ENCODE data around the gene ZER1.
A peak's percentile ranks its signal among the peaks of the same experiment; 100 is the strongest.

ZER1 gene

DNA sequence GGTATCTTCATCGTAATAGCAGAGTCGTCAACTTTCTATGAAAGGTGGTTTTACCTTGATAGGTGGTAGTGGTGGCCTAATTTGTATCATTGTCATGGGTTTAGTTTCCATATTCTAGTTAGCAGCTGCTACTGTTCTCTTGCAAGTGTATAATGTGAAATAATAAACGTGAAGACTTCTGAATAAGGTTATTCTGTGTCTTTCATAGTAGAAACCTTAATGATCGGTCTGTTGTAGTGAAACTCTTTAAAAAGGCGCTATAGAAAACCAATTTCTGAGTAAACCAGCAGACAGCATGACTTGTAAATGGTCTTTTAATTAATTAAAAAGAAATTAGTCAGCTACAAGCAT, 81.1 kb downstream of the ZER1 start:
- DNase-seq (ENCODE audit: low spot score), result no peak

DNA sequence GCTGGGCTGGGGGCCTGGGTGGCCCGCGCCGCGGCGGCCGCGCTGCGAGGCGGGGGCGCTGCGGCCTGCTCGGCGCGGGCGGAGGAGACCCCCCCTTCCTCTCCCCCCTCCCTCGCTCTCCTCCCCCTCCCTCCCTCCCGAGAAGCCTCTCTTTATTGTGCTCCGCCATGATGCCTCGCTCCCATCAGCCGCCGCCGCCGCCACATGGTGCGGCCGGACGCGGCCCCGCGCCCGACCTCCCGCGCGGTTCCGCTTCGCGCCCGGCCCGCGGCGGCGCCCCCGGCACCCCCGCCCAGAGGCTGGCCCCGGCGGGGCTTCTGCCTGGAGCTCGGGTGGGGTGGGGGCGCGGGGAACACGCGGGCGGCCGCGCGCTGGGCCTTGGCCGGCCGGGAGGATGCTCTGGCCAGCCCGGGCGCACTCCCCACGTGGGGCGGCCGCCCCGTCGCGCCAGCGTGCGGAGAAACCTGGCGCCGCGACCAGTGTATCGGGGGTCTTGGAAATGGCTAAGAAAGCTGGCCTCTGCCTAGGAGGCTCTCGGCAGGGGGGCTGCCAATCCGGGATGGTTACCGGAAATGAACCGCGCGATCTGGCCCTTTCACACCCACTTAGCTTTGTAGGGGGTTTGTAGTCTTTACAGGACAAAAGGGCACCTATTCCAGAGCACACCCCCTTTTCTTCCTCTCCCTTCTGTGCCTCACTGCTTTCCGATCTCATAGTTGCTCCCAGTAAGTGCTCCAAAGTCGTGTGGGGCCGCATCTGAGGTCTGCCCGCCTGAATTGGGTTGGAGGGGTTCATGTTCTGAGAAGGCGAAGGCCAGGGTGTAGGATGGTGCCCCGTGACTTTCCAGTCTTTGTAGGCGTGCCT, 81.7 kb downstream of the ZER1 start:
- peak; percentile 74 for DNase-seq (ENCODE audit: low spot score)

DNA sequence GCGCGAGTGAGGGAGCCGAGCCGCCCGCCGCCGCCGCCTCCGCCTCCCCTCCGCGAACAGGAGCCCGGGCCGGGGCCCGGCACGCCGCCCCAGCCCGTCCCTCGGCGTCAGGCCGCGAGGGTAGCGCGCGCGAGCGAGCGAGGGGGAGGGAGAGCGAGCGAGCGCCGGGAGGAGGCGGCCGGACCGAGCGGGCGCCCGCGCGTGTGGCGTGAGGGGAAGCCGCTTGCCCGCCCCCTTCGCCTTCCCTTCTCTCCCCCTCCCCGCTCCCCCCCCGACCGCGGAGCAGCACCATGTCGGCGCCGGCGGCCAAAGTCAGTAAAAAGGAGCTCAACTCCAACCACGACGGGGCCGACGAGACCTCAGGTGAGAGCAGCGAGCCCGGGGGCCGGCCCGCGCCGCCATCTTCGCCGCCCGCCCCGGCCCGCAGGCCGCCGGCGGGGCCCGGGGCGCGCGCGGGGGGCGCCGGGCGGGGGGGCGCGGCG, 82.4 kb downstream of the ZER1 start:
- DNase-seq (ENCODE audit: low spot score), result no peak

DNA sequence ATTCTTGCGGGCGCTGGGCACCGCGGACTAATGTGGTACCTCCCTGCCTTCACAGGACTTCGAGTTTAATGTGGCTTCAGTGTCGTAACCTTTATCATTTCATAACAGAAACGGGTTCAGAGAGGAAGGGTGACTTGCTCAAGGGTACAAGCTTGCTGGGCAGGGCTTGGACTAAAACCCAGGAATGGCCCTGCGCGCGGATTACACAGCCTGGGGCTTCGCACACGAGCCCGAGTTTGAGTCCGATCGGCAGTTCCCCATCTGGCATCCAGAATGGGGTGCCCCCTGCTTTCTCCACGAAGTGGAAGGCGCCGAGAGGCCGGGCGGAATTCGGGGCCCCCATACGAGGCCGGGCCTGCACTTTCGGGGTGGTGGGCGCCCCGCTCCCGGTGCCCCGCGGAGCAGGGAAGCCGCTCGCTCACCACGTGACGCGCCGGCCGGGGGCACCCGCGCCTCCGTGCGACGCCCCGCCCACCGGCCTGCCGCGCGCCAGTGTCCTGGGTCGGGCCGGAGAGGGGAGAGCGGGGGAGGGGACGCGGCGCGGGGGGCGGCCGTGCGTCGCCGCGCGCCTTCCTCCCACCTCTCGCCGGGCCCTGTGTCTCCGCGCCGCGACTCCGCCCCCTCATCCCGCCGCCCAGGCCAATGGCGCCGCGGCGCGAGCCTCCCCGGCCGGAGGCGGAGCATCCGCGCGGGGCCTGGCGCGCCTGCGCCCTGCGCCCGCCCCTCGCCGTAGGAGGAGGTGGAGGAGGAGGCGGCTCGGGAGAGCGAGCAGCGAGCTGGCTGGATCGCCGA, 83.0 kb downstream of the ZER1 start, which contains the start of gene SET:
SET (plus strand) TSS at position 722 of the 792 bp plus-strand sequence. CDS start 361 bp downstream, outside the sequence.
- peak; percentile 100 for DNase-seq (ENCODE audit: low spot score)

DNA sequence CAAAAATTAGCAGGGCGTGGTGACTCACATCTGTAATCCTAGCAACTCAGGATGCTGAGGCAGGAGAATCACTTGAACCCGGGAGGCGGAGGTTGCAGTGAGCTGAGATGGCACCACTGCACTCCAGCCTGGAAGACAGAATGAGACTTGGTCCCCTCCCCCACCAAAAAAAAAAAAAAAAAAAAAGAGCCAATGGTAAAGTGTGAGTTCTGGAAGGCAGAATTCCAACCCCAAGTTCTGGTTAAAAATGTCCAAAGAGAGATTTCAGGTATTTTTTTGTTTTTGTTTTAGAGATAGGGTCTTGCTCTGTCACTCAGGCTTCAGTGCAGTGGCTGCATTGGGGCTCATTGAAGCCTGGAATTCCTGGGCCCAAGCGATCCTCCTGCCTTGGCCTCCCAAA, 84.3 kb downstream of the ZER1 start:
- no peak for DNase-seq (ENCODE audit: low spot score)

DNA sequence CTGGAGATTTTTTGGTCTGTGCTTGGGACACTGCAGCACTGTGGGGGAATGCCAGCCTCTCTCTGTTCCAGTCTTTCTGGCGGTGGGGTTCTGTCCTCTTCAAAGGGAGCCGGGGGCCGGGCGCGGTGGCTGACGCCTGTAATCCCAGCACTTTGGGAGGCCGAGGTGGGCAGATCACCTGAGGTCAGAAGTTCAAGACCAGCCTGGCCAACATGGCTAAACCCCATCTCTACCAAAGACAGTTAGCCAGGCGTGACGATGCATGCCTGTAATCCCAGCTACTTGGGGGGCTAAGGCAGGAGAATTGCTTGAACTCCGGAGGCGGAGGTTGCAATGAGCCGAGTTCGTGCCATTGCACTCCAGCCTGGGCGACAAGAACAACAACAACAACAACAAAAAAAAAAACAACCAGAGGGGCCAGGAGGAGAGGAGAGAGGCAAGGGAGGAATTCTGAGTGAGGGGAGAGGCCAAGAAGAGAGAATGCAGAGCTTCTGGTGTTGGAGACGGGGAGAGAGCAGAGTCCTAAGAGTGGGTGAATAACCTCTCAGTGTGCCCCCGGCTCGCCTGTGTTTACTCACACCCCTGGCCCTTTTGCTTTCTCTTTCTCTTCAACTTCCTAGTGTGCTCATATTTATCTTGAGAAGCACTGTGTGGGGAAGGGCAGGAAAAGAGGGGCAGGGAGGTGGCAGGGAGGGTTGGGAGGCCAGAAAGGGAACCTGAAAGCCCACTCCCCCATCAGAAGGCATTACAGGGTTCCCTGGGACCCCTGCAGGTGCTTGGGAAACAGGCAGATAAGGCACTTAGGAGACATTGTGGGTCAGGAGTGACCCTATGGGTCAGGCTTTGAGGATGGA, 85.9 kb downstream of the ZER1 start:
- DNase-seq (ENCODE audit: low spot score), result no peak

DNA sequence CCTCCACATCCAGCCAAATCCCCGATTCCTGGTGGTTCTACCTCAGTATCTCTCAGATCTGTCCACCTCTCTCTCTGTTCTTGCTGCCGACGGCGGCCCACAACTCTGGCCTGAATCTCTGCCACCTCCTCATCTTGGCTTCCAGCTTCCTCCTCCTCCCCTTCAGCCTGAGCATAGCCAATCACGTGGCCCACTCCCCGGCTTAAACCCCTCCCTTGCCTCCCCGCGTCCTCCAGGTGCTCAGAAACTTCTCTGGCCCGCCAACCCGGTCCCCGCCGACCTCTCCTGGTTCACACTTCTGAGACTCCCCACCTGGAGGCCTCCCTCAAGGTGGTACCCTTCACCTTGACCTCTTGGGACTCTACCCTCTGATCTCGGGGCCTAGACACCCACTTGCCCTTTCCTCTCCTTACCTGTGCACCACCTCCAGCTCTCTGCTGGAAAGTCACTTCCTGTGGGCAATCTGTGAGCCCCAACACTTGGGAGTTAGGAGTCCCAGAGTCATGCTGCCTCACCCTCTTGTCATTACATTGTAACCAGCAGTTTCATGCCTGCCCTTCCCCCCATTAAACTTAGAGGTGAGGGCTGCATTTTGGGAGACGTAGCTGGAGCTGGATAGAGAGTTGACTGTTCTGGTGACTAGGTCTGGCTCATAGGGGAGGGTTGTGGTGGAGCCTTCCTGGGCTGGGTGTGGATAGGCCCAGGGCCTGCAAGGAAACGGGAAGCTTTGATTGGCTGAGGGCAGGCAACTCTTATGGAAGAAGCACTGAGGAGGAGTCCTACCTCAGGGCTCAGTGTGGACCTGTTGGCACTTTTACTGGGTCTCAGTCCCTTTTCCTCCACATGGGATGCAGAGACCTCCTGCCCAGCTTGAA, 87.2 kb downstream of the ZER1 start:
- DNase-seq (ENCODE audit: low spot score), result peak; percentile 80

DNA sequence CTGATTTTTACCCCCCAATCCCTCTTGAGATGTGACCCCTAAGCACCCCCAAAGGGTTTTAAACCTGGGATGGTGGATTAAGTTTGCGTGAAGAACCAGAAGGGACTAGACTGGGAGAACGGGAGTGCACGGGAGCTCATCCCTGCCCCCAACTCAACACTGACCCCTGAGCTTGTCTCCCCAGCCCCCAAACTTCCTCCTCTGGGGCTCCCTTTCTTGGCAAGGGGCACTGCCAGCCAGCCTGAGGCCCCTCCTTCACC, 87.7 kb downstream of the ZER1 start:
- DNase-seq (ENCODE audit: low spot score), result no peak

DNA sequence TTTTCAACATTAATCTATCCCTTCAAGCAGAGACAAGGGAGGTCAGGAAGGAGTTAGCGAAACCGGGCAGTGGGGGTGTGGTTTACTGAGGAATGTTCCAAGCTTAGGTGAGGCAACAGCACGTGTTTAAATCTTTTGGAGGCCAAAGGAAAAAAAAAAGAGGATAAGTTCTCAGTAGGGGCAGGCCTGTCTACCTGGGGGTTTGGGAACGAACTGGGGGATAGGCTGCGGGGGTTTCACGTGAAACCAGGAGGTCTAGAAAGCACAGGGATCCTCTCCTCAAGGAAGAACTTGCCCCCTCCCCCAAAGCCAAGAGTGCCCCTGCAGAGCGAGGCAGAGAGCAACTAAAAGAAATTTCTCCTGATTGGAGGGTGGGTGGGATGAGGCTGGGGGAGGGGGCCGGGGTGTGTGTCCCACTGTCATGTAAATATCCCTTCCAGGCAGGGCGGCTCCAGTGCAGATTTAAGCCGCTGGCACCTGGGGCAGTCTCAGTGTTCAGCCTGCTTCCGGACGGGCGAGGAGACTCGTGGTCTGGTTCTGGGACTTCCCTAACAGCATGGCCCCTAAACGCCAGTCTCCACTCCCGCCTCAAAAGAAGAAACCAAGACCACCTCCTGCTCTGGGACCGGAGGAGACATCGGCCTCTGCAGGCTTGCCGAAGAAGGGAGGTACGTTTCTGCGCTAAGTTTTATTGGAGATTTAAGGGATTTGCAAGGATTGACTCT, 88.2 kb downstream of the ZER1 start:
- DNase-seq (ENCODE audit: low spot score), result peak; percentile 50
